HEK293 (cell line): ENCODE measurements around the gene SNCB.

ENCODE experiments used
- CTCF ChIA-PET: fragments of 350-600 bp; formaldehyde crosslinking; extraction: SDS; loops from one replicate; lab custom pipeline; 2021; ENCODE audit warnings: antibody characterized with exemption; lab: Yijun Ruan, JAX
- POLR2A ChIA-PET: fragments of 300-600 bp; formaldehyde crosslinking; extraction: SDS; loops from one replicate; lab custom pipeline; 2020; ENCODE audit warnings: antibody characterized with exemption, inconsistent platforms; lab: Yijun Ruan, JAX
- H3K27ac ChIP-seq: fragments of 200-500 bp; sonication (Bioruptor generic); 2 replicates; pipeline ENCODE4 v1.5.1; 2014; ENCODE audit warnings: low read depth, low read length, control low read depth, inconsistent platforms; ENCODE audit errors: extremely low read depth
- H3K36me3 ChIP-seq, 2 experiments: fragments of 200-500 bp in 1 of 2; sonication (Bioruptor generic) in 1 of 2; 1 replicate in 1 of 2; 2 replicates in 1 of 2; pipeline ENCODE4 v1.5.1; 2014 to 2017; ENCODE audit warnings: inconsistent platforms in 2 of 2, low read length in 2 of 2; ENCODE audit not compliant: control insufficient read depth in 2 of 2, insufficient read depth in 1 of 2
- H3K4me1 ChIP-seq: fragments of 200-500 bp; sonication (Bioruptor generic); 2 replicates; pipeline ENCODE4 v1.5.1; 2014; ENCODE audit warnings: mild to moderate bottlenecking, low read length, inconsistent platforms; ENCODE audit not compliant: control insufficient read depth, insufficient read depth
- H3K4me3 ChIP-seq: 2 replicates; pipeline ENCODE4 v1.5.1; 2011; ENCODE audit warnings: low read depth, mild to moderate bottlenecking, control low read depth, low read length, moderate library complexity
- H3K9me3 ChIP-seq: fragments of 200-500 bp; sonication (Bioruptor generic); 2 replicates; pipeline ENCODE4 v1.5.1; 2014; ENCODE audit warnings: low read depth, low read length, inconsistent platforms; ENCODE audit not compliant: control insufficient read depth, insufficient read depth
- CTCF ChIP-seq: fragments of 450-650 bp; formaldehyde crosslinking; IDR thresholded peaks from 2 replicates; pipeline ENCODE4 v1.5.1; 2016; ENCODE audit warnings: missing biosample characterization, missing genetic modification characterization
- KLF1 ChIP-seq: fragments of 450-650 bp; formaldehyde crosslinking; IDR thresholded peaks from 2 replicates; pipeline ENCODE4 v1.5.1; 2016; ENCODE audit warnings: missing biosample characterization, missing genetic modification characterization
- KLF8 ChIP-seq: fragments of 450-650 bp; formaldehyde crosslinking; IDR thresholded peaks from 2 replicates; pipeline ENCODE4 v1.5.1; 2016; ENCODE audit warnings: missing biosample characterization, missing genetic modification characterization
- PRDM4 ChIP-seq: fragments of 450-650 bp; formaldehyde crosslinking; IDR thresholded peaks from 2 replicates; pipeline ENCODE4 v1.5.1; 2017; ENCODE audit warnings: missing biosample characterization, missing genetic modification characterization
- REST ChIP-seq: fragments of 450-650 bp; formaldehyde crosslinking; IDR thresholded peaks from 2 replicates; pipeline ENCODE4 v1.5.1; 2016; ENCODE audit warnings: missing biosample characterization, missing genetic modification characterization
- ZBTB11 ChIP-seq: fragments of 450-650 bp; formaldehyde crosslinking; conservative IDR thresholded peaks from 2 replicates; pipeline ENCODE4 v1.5.1; 2016; ENCODE audit warnings: low read depth, missing biosample characterization, missing genetic modification characterization
- ZBTB26 ChIP-seq: fragments of 450-650 bp; formaldehyde crosslinking; optimal IDR thresholded peaks from 2 replicates; pipeline ENCODE3; 2016; ENCODE audit warnings: missing biosample characterization, mild to moderate bottlenecking, missing genetic modification characterization
- ZBTB48 ChIP-seq: fragments of 450-650 bp; formaldehyde crosslinking; IDR thresholded peaks from 2 replicates; pipeline ENCODE4 v1.5.1; 2016; ENCODE audit warnings: missing biosample characterization, missing genetic modification characterization
- ZBTB8A ChIP-seq: fragments of 450-650 bp; formaldehyde crosslinking; IDR thresholded peaks from 2 replicates; pipeline ENCODE4 v1.5.1; 2016; ENCODE audit warnings: missing biosample characterization, missing genetic modification characterization
- ZNF341 ChIP-seq: fragments of 450-650 bp; formaldehyde crosslinking; IDR thresholded peaks from 2 replicates; pipeline ENCODE4; 2016; ENCODE audit warnings: low read depth, missing biosample characterization, missing genetic modification characterization
- ZNF514 ChIP-seq: fragments of 450-650 bp; formaldehyde crosslinking; IDR thresholded peaks from 2 replicates; pipeline ENCODE4 v1.5.1; 2016; ENCODE audit warnings: missing biosample characterization, missing genetic modification characterization
- ZNF555 ChIP-seq: fragments of 450-650 bp; formaldehyde crosslinking; conservative IDR thresholded peaks from 2 replicates; pipeline ENCODE4 v1.5.1; 2017; ENCODE audit warnings: missing biosample characterization, mild to moderate bottlenecking, missing genetic modification characterization, inconsistent platforms
- ZNF561 ChIP-seq: fragments of 450-650 bp; IDR thresholded peaks from 2 replicates; pipeline ENCODE4 v1.5.1; 2018; ENCODE audit warnings: missing biosample characterization, missing genetic modification characterization, borderline replicate concordance
- ZNF843 ChIP-seq: fragments of 450-650 bp; formaldehyde crosslinking; IDR thresholded peaks from 2 replicates; pipeline ENCODE4 v1.5.1; 2016; ENCODE audit warnings: missing biosample characterization, missing genetic modification characterization

The SNCB gene

GRCh38 chr5:176610435-176610773 is 19.9 kb downstream of the SNCB start:
- POLR2A ChIA-PET: interaction anchor here (1.0 kb wide), 1 partner anchor 22 kb away, joined by 3 read pairs; no protein-coding TSS in a partner anchor
- no peaks in the 10 kb centered on the region for H3K9me3 ChIP-seq
- H3K4me1 ChIP-seq: peaks cover 6% of the 10 kb centered on the region; the same call in 1 of the 2 replicates
- H3K36me3 ChIP-seq: no peaks in the 10 kb centered on the region
- TF ChIP-seq ZBTB26 (tag by site-specific recombination) (peak; percentile 29), REST (peak; percentile 22; the same call in 1 of the 2 replicates), KLF8 (0 out of 2 replicates have a peak, but pooled peaks have one; percentile 10), ZNF555 (tag by site-specific recombination) (no peak), ZNF561 (0 out of 2 replicates have a peak, but pooled peaks have one; percentile 1), ZNF514 (tag by site-specific recombination) (no peak), ZBTB11 (0 out of 2 replicates have a peak, but pooled peaks have one; percentile 39), PRDM4 (tag by site-specific recombination) (0 out of 2 replicates have a peak, but pooled peaks have one; percentile 11), ZNF843 (tag by site-specific recombination) (0 out of 2 replicates have a peak, but pooled peaks have one; percentile 5)
- CTCF ChIA-PET: no interaction called here
- H3K4me3 ChIP-seq: peak overlapping the region; percentile 56
- H3K27ac ChIP-seq: peak overlapping the region; percentile 51; the same call in 1 of the 2 replicates

- peak within 1 kb of the TSS; percentile 57; the same call in 1 of the 2 replicates for H3K27ac ChIP-seq
- ChIA-PET POLR2A (no interaction called here), CTCF (no interaction called here)
- TF ChIP-seq ZBTB48 (tag by site-specific recombination): 0 out of 2 replicates have a peak, but pooled peaks have one; percentile 58
- peak; percentile 87 for TF ChIP-seq CTCF
- peak; percentile 45 for TF ChIP-seq KLF1 (tag by site-specific recombination)
- TF ChIP-seq ZNF341: peak; percentile 78
- peak; percentile 80 for TF ChIP-seq PRDM4 (tag by site-specific recombination)
- 0 out of 2 replicates have a peak, but pooled peaks have one; percentile 39 for TF ChIP-seq ZBTB8A (tag by site-specific recombination)
Measured at GRCh38 chr5:176609724-176610434, 20.5 kb downstream of the SNCB start, which contains the start of gene GPRIN1. Gene GPRIN1 (minus strand): TSS chr5:176610156. CDS start chr5:176599834, 10,322 bp downstream.

More at GRCh38 chr5:176609724-176610434, 20.5 kb downstream of the SNCB start, which contains the start of gene GPRIN1:
- Histone ChIP-seq H3K36me3 (no peaks in the 10 kb centered on the region), H3K9me3 (no peaks in the 10 kb centered on the region), H3K4me3 (peak within 1 kb of the TSS; percentile 56), H3K4me1 (peaks cover 6% of the 10 kb centered on the region; the same call in 1 of the 2 replicates)
